LHCN-M2 (cell line): ENCODE results near the gene KANSL1. TPM values are rescaled to one million over a fixed set of nuclear protein-coding genes. Genes with fewer than 3 reads are reported as not detected.

Source experiments
- DNase-seq: peaks from one replicate; pipeline ENCODE4 v3.0.0-alpha.2; 2012; ENCODE audit warnings: low read depth
- total RNA-seq: library from RNA; depleted of rRNA; stranded (reverse); fragments of >200 nt; gene quantifications from 2 replicates; pipeline ENCODE4 v1.2.3, GENCODE V29; 2014

Gene KANSL1
- total RNA-seq, 1 experiment from 2014 or later = 26.3 TPM

DNA sequence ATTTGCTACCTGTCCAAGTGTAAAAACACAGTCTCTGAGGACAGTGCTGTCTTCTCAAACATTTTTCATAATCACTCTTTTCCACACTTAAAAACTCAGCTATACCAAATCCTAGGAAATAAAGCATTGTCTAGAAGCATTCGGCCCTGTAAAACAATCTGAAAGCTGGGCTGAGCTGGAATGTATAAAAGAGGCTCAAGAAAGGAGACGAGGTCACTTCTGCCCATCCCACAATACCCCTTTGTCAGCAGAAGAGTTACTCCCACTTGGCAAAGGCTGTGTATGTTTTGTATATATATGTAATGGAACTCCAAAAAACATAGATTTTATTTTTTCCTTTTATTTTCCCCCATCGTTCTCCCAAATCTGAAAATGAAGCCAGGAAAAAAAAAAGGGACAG, 150.3 kb downstream of the KANSL1 start:
- no peak for DNase-seq

DNA sequence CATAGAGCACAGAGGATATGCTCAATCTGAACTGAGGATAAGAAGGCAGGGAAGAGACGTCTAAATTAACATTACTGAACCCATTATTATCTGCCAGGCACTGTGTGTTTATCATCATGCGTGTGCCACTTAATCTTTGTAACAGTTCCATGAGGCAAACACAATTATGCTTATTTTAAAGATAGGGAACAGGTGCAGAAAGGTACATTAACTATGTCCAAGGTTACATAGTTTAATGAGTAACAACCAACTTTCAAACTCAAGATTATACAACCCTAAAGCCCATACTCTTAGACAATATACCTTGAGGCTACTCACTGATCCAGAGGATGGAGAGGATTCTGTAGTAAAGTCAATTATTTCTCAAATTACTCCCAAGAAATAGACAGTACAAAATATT, 151.0 kb downstream of the KANSL1 start:
- DNase-seq = no peak

DNA sequence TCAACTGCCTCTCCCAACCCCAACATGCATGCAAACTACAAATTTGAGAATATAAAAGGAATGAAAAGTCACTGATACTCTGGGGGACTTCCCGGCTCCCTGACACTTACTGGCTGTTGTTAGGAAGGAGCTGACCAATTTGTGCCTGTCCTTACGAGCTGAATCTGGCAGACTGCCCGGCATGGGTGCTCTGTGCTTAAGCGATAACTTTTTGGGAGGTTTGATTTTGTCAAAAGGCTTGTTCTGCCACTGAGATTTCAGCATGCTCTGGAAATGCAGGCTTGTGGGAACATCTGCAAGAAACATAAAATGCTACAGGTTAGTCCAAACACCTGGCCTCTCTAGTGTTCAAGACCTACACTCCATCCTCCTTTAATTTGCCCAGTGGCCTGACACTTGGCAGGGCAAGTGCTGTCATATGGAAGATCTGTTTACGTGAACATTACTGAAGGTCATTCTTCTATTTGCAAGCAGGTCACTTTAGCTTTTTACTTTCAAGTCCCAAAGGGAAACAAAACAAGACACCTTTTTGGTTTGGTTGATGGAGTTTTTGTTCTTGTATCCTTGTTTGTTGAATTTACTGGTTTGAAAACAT, 153.5 kb downstream of the KANSL1 start:
- no peak for DNase-seq

DNA sequence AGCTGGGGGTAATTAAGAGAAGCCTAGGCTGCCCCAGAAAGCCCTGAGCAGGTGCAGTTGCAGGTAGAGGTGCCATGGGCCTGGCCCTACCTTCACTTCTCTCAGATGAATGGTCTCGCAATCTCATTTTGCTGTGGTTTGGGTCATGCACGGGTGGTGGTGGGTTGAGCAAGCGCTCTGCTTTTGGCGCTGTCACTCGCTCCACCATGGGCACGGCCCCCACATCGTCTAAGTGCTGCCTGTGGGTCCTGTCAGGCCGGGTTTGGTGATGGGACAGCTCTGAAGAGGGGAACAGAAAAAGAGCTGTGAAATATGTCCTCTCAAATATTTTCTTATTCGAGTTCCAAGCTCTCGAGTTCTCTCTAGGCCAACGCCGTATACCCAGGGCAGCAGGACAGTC, 154.3 kb downstream of the KANSL1 start:
- DNase-seq = no peak

DNA sequence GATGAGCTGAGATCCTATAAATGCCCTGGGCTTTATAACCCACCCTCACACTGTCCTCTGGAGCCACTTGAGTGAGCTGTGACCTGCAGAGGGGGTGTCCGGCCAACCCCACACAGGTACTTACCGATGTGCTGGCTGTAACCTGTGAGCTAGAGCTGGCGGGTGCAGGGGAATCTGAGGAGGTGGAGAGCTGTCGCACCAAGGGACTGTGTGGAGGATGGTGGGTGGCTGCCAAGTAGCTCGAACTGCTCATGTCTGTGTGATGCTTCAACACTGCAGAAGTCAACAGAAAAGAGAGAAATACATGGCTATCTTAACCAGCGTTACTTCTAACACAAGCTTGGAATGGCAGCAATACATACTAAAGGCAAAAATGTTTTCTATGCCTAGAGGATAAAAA, 154.8 kb downstream of the KANSL1 start:
- no peak for DNase-seq

DNA sequence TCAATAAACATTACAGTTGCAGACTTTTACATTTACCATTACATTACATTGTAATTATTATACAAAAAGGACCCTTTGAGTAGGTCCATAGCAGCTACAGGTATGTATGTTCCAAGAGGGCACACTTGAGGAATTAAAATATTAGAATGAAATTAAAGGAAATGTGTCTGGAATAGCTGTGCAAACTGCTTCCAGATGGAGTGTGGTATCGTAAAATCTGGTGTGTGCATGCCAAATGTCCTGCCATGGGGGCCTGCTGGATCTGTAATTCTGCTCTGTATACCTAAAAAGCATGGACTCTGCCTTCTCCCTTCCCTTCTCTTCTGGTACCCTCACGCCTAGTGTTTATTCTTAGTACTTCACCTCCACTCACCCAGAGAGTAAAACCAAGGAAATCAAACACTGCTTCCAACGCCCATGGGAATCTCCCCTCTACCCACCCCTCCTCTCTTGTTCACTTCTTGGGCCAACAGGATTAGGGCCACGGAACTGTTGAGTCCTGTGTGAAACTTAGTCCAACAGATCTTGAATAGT, 155.4 kb downstream of the KANSL1 start:
- DNase-seq = no peak

DNA sequence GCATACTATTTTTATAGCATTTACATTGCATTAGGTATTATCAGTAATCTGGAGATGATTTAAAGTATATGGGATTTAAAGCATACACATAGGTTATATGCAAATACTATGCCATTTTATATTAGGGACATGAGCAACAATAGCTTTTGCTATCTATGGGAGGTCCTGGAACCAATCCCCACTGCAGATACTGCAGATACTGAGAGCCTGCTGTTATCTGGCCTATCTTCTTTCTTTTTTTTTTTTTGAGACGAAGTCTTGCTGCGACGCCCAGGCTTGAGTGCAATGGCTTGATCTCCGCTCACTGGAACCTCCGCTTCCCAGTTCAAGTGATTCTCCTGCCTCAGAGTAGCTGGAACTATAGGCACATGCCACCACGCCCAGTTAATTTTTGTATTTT, 156.7 kb downstream of the KANSL1 start:
- no peak for DNase-seq

DNA sequence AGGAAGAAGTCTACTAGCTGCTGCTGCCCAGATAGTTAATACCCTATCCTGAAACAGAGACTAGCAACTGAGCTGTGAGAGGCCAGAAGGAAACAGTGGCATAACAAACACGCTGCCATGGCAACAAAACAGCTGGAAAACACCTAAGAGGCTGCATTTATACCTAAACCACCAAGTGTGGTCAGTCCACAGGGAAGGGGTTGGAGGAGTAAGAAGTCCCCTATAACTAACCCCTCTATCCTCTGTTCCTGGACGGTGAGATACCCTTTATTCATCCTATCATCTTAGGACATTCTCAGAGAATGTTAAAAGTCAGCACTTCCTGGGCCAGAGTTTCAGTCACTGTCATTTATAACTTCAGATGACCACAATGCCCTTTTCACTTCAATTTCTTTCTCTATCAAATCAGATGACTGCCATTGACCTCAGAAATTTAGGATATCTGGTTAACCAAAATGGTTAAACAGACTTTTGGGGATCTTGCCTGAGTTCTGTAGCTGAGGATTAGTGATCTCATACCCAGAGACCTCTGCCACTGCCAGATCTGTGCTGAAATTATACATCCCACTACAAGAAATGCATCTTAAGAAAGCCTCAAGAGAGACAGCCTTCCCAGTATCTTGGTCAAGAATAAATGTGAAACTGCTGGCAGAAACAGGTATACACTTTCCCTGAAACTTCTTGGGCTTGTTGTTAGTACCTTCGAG, 158.0 kb downstream of the KANSL1 start:
- peak; percentile 11 for DNase-seq

DNA sequence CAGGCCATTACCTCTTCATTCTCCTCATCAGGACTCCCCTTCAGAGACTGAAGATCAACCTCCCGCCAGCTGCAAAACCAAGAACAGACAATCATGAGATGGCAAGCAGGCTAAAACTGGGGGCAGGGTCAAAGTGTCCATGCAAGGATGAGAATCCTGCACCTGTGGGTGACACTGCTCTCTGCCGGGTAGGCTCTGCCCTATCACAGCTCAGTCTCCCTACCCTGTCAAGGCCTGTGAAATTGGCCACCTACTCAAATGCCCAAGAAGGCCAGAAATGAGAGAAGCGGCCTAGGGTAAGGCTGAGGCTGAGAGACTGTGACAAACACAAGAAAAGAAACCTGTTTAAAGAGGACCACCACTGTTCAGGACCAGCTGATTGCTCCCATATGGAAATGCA, 159.8 kb downstream of the KANSL1 start:
- DNase-seq = no peak

DNA sequence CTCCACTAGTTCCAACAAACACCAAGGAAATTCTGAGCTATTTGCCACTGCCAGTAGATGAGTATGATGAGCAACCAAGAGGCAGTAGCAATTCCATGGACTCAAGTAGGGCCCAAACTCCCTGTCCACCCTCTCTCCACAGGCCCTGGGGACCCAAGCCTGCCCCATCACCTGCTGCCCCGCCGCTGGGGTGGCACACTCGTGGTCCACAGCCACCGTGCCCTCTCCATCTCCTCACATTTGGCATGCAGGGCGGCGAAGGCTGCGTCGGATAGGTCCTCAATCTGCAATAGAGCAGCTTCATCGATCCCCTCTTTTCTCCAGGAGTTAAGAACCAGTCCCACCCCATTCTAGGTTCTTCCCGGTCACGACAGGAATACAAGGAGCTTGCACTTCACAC, 160.3 kb downstream of the KANSL1 start:
- DNase-seq = no peak

DNA sequence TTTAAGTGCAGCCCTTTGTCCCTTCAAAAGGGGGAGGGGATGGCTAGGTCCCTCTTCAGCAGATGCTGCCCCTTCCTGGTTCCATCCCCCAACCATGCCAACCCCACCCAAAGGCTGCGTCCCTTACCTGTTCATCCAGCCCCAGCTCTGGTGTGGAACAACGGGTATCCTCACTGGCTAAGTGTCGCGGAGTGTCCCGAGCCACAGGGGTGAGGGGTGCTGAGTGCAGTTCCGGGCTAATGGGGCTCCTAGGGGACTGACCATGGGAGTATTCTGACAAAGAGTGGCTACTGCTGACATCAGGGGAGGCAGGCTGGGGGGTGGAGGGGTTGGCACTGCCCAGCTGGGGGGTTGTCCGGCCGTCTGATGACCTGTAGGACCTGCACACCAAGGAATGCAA, 161.3 kb downstream of the KANSL1 start:
- DNase-seq = no peak

DNA sequence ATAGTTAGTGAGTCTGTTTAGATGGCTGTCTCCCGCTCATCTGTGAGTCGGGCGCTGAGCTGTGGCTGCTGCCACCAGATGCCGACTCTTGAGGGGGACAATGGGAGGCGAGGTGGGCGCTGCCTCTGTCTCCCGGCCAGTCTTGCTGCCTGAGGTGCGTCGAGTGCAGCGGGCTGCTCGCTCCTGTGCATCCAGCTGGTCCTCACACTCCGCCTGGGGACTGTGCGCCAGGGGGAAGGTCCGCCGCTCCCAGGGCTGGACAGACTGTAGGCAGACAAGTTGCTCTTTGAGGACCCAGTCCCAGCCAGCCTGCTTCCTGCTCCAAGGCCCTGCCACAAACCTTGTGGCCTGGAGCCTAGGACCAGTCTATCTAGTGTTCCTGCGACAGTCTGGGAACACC, 161.8 kb downstream of the KANSL1 start:
- DNase-seq = no peak

DNA sequence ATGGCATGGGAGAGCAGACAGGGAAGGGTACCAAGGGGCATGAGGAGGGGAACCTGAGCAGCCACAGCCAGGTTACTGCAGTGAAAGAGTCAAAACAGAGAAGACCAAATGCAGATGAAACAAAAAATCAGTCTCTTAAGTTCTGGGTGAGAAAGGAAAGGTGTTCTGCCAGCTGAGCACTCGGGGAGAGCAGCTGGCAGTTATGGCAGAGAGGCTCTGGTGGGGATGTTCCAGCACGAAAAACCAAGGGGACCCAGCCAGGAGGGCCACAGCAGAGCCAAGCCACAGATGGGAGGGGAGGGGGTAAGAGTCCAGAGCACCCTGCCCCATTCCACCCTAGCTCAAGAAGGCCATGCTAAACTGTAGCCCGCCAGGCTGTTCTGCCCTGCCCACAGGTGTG, 162.5 kb downstream of the KANSL1 start:
- no peak for DNase-seq

DNA sequence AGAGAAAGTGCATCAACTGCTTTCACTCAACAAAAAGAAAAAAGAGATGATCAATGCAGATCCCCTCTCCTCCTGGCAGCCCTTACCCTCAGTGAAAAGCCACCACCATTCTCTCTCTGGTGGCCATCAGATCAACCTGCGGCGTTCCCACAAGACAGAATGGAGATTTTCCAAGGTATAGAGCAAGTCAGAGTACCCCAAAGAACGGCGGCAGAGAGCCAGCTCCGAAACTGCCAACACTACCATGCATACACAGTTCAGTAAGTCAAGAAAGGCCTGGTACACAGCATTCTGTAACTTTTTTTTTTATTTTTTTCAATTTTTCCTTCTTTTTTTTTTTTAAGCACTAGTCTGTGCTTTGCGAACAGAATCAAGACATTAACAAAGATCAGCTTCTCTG, 163.6 kb downstream of the KANSL1 start:
- DNase-seq = no peak

DNA sequence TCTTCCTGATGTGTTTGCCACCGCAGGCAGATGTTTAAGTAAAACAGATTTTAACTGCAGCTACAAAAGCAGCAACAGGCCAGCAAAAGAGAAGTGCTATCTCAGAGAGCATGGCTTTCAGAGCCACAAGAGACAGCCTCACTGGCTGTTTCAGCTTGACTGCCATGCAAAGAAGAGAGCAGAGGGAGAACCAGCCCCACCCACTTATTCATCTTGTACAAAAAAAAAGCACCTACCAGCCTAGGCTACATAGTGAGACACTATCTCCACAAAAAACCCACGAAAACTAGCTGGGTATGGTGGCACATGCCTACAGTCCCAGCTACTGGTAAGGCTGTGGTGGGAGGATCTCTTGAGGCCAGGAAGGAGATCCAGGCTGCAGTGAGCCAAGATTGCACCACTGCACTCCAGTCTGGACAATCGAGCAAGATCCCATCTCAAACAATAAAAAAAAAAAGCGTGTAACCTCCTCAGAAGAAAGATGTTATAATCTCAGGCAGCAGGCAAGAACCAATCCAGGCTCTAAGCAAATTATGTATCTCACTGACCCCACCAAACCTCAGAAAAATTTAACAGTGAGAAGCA, 164.2 kb downstream of the KANSL1 start:
- DNase-seq = no peak

DNA sequence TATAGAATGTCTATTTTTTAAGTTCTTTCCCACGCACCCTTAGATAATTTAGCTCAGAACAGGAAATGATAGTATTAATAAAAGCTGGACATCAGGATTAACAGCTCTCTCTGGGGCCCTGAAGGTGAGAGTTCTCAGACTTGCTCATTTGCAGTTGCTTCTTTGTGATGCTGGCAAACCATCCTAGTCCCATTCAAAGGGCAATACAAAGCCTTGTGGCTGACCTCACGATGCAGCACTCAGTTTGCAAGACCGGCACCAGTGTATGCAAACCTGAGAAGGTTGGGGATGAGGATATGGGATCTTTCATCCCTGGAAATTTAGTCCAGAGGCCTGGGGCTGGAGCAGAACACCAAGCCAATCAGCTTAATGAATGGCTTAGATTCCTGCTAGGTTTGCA, 164.9 kb downstream of the KANSL1 start:
- no peak for DNase-seq

DNA sequence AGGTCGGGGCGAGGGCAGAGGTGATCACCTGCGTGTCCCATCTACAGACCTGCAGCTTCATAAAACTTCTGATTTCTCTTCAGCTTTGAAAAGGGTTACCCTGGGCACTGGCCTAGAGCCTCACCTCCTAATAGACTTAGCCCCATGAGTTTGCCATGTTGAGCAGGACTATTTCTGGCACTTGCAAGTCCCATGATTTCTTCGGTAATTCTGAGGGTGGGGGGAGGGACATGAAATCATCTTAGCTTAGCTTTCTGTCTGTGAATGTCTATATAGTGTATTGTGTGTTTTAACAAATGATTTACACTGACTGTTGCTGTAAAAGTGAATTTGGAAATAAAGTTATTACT, 165.3 kb downstream of the KANSL1 start:
- no peak for DNase-seq

DNA sequence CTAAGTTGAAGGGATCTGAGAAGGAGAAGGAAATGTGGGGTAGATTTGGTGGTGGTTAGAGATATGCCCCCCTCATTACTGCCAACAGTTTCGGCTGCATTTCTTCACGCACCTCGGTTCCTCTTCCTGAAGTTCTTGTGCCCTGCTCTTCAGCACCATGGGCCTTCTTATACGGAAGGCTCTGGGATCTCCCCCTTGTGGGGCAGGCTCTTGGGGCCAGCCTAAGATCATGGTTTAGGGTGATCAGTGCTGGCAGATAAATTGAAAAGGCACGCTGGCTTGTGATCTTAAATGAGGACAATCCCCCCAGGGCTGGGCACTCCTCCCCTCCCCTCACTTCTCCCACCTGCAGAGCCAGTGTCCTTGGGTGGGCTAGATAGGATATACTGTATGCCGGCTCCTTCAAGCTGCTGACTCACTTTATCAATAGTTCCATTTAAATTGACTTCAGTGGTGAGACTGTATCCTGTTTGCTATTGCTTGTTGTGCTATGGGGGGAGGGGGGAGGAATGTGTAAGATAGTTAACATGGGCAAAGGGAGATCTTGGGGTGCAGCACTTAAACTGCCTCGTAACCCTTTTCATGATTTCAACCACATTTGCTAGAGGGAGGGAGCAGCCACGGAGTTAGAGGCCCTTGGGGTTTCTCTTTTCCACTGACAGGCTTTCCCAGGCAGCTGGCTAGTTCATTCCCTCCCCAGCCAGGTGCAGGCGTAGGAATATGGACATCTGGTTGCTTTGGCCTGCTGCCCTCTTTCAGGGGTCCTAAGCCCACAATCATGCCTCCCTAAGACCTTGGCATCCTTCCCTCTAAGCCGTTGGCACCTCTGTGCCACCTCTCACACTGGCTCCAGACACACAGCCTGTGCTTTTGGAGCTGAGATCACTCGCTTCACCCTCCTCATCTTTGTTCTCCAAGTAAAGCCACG, 165.9 kb downstream of the KANSL1 start:
- DNase-seq = no peak

DNA sequence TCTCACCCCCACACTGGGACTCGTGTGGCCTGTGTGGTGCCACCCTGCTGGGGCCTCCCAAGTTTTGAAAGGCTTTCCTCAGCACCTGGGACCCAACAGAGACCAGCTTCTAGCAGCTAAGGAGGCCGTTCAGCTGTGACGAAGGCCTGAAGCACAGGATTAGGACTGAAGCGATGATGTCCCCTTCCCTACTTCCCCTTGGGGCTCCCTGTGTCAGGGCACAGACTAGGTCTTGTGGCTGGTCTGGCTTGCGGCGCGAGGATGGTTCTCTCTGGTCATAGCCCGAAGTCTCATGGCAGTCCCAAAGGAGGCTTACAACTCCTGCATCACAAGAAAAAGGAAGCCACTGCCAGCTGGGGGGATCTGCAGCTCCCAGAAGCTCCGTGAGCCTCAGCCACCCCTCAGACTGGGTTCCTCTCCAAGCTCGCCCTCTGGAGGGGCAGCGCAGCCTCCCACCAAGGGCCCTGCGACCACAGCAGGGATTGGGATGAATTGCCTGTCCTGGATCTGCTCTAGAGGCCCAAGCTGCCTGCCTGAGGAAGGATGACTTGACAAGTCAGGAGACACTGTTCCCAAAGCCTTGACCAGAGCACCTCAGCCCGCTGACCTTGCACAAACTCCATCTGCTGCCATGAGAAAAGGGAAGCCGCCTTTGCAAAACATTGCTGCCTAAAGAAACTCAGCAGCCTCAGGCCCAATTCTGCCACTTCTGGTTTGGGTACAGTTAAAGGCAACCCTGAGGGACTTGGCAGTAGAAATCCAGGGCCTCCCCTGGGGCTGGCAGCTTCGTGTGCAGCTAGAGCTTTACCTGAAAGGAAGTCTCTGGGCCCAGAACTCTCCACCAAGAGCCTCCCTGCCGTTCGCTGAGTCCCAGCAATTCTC, 166.8 kb downstream of the KANSL1 start:
- no peak for DNase-seq

DNA sequence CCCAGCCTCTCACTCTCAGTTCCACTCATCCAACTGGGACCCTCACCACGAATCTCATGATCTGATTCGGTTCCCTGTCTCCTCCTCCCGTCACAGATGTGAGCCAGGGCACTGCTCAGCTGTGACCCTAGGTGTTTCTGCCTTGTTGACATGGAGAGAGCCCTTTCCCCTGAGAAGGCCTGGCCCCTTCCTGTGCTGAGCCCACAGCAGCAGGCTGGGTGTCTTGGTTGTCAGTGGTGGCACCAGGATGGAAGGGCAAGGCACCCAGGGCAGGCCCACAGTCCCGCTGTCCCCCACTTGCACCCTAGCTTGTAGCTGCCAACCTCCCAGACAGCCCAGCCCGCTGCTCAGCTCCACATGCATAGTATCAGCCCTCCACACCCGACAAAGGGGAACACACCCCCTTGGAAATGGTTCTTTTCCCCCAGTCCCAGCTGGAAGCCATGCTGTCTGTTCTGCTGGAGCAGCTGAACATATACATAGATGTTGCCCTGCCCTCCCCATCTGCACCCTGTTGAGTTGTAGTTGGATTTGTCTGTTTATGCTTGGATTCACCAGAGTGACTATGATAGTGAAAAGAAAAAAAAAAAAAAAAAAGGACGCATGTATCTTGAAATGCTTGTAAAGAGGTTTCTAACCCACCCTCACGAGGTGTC, 167.6 kb downstream of the KANSL1 start:
- no peak for DNase-seq

DNA sequence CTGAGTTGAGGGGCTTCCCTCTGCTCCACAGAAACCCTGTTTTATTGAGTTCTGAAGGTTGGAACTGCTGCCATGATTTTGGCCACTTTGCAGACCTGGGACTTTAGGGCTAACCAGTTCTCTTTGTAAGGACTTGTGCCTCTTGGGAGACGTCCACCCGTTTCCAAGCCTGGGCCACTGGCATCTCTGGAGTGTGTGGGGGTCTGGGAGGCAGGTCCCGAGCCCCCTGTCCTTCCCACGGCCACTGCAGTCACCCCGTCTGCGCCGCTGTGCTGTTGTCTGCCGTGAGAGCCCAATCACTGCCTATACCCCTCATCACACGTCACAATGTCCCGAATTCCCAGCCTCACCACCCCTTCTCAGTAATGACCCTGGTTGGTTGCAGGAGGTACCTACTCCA, 168.2 kb downstream of the KANSL1 start:
- no peak for DNase-seq
